ENCODE results near the gene KRTAP9-7. TPM values are rescaled to one million over a fixed set of nuclear protein-coding genes. Genes with fewer than 3 reads are reported as not detected.
"Not testable (repeated sequence)": the region's sequence is repeated elsewhere in the genome, so short reads cannot be mapped to it uniquely, and the experiment has no call there.

The KRTAP9-7 gene
- total RNA-seq: not detected

- H3K27ac Mint-ChIP-seq; H3K27me3 Mint-ChIP-seq; H3K36me3 Mint-ChIP-seq (ENCODE audit: low read depth); ATAC-seq; H3K9me3 Mint-ChIP-seq (ENCODE audit: low read depth); DNase-seq; H3K4me1 Mint-ChIP-seq; H3K4me3 Mint-ChIP-seq; POLR2A ChIA-PET: not testable (repeated sequence)
- CTCF ChIA-PET: interaction anchor here (0.7 kb wide), 1 partner anchor 1943 kb away, joined by 4 read pairs; no protein-coding TSS in a partner anchor
- intact Hi-C loops (cut with DNase I, micrococcal nuclease): loop anchor here in 1 of 2 experiments (1.0 kb wide), 1 partner anchor 14 kb away; no protein-coding TSS in a partner anchor
Measured at GRCh38 chr17:41275648-41276190, at the start of gene KRTAP9-7. KRTAP9-7 (plus strand) TSS chr17:41275698; CDS start chr17:41275698, 0 bp downstream.

GRCh38 chr17:41226051-41226450, 49.4 kb upstream of the KRTAP9-7 start:
- ChIA-PET CTCF (interaction anchor here (0.7 kb wide), 1 partner anchor 376 kb away, joined by 3 read pairs; no protein-coding TSS in a partner anchor), POLR2A (no interaction called here)
- ATAC-seq: no peak
- Mint-ChIP-seq H3K27me3 (no peaks in the 10 kb centered on the region), H3K9me3 (ENCODE audit: low read depth) (no peaks in the 10 kb centered on the region), H3K4me3 (no peak overlapping the region), H3K36me3 (ENCODE audit: low read depth) (no peaks in the 10 kb centered on the region), H3K27ac (no peak overlapping the region), H3K4me1 (no peaks in the 10 kb centered on the region)
- DNase-seq: no peak
- intact Hi-C loops (cut with DNase I, micrococcal nuclease): no loop called here

GRCh38 chr17:41226598-41227095, 48.9 kb upstream of the KRTAP9-7 start, which contains the start of gene KRTAP9-2:
KRTAP9-2 (plus strand) TSS chr17:41226648; CDS start chr17:41226655, 7 bp downstream.
- ATAC-seq; CTCF ChIA-PET; intact Hi-C loops (cut with DNase I, micrococcal nuclease); H3K36me3 Mint-ChIP-seq (ENCODE audit: low read depth); H3K9me3 Mint-ChIP-seq (ENCODE audit: low read depth); DNase-seq; POLR2A ChIA-PET; H3K4me3 Mint-ChIP-seq; H3K27ac Mint-ChIP-seq; H3K4me1 Mint-ChIP-seq; H3K27me3 Mint-ChIP-seq: not testable (repeated sequence)

GRCh38 chr17:41230094-41230493, 45.4 kb upstream of the KRTAP9-7 start:
- peaks cover 4% of the 10 kb centered on the region for H3K27me3 Mint-ChIP-seq
- no peaks in the 10 kb centered on the region for H3K36me3 Mint-ChIP-seq (ENCODE audit: low read depth)
- ATAC-seq: no peak
- intact Hi-C loops (cut with DNase I, micrococcal nuclease): no loop called here
- H3K9me3 Mint-ChIP-seq (ENCODE audit: low read depth): no peaks in the 10 kb centered on the region
- no peak overlapping the region for H3K4me3 Mint-ChIP-seq
- H3K27ac Mint-ChIP-seq: no peak overlapping the region
- ChIA-PET POLR2A (interaction anchor here (0.6 kb wide), 1 partner anchor 93 kb away, joined by 4 read pairs; no protein-coding TSS in a partner anchor), CTCF (no interaction called here)
- DNase-seq: no peak
- no peaks in the 10 kb centered on the region for H3K4me1 Mint-ChIP-seq

- no peak for ATAC-seq
- Mint-ChIP-seq H3K27me3 (peaks cover 4% of the 10 kb centered on the region), H3K4me3 (no peak overlapping the region), H3K4me1 (no peaks in the 10 kb centered on the region), H3K36me3 (ENCODE audit: low read depth) (no peaks in the 10 kb centered on the region), H3K27ac (no peak overlapping the region), H3K9me3 (ENCODE audit: low read depth) (no peaks in the 10 kb centered on the region)
- ChIA-PET POLR2A (no interaction called here), CTCF (no interaction called here)
- intact Hi-C loops (cut with DNase I, micrococcal nuclease): no loop called here
- DNase-seq: no peak
Measured at GRCh38 chr17:41231731-41232130, 43.8 kb upstream of the KRTAP9-7 start.

- CTCF ChIA-PET, H3K4me3 Mint-ChIP-seq: not testable (repeated sequence)
Measured at GRCh38 chr17:41232399-41233105, 42.9 kb upstream of the KRTAP9-7 start, which contains the start of gene KRTAP9-3. KRTAP9-3 (plus strand) TSS chr17:41232449; CDS start chr17:41232502, 53 bp downstream.

GRCh38 chr17:41237116-41237515, 38.4 kb upstream of the KRTAP9-7 start:
- H3K36me3 Mint-ChIP-seq (ENCODE audit: low read depth); intact Hi-C loops (cut with DNase I, micrococcal nuclease); POLR2A ChIA-PET; H3K4me1 Mint-ChIP-seq; H3K27me3 Mint-ChIP-seq; ATAC-seq; H3K9me3 Mint-ChIP-seq (ENCODE audit: low read depth); DNase-seq; H3K27ac Mint-ChIP-seq; CTCF ChIA-PET; H3K4me3 Mint-ChIP-seq: not testable (repeated sequence)

More at GRCh38 chr17:41232399-41233105, 42.9 kb upstream of the KRTAP9-7 start, which contains the start of gene KRTAP9-3:
- peak within 1 kb of the TSS; percentile 18 for H3K27ac Mint-ChIP-seq
- H3K27me3 Mint-ChIP-seq; H3K9me3 Mint-ChIP-seq (ENCODE audit: low read depth); H3K4me1 Mint-ChIP-seq; H3K36me3 Mint-ChIP-seq (ENCODE audit: low read depth); intact Hi-C loops (cut with DNase I, micrococcal nuclease); ATAC-seq; DNase-seq; POLR2A ChIA-PET: not testable (repeated sequence)

GRCh38 chr17:41237949-41238437, 37.5 kb upstream of the KRTAP9-7 start, which contains the start of gene KRTAP9-8:
KRTAP9-8 (plus strand) TSS chr17:41237999; CDS start chr17:41238052, 53 bp downstream.
- intact Hi-C loops (cut with DNase I, micrococcal nuclease); H3K9me3 Mint-ChIP-seq (ENCODE audit: low read depth); POLR2A ChIA-PET; ATAC-seq; H3K4me1 Mint-ChIP-seq; H3K36me3 Mint-ChIP-seq (ENCODE audit: low read depth); H3K27ac Mint-ChIP-seq; H3K27me3 Mint-ChIP-seq; CTCF ChIA-PET; DNase-seq; H3K4me3 Mint-ChIP-seq: not testable (repeated sequence)

GRCh38 chr17:41246995-41247787, 28.3 kb upstream of the KRTAP9-7 start:
- H3K4me1 Mint-ChIP-seq; H3K9me3 Mint-ChIP-seq (ENCODE audit: low read depth); ATAC-seq; POLR2A ChIA-PET; DNase-seq; H3K27me3 Mint-ChIP-seq; H3K4me3 Mint-ChIP-seq; CTCF ChIA-PET; H3K36me3 Mint-ChIP-seq (ENCODE audit: low read depth); intact Hi-C loops (cut with DNase I, micrococcal nuclease); H3K27ac Mint-ChIP-seq: not testable (repeated sequence)

GRCh38 chr17:41249637-41250240, 25.8 kb upstream of the KRTAP9-7 start, which contains the start of gene KRTAP9-4:
KRTAP9-4 (plus strand) TSS chr17:41249687; CDS start chr17:41249721, 34 bp downstream.
- H3K4me1 Mint-ChIP-seq; POLR2A ChIA-PET; H3K27ac Mint-ChIP-seq; H3K36me3 Mint-ChIP-seq (ENCODE audit: low read depth); H3K9me3 Mint-ChIP-seq (ENCODE audit: low read depth); H3K27me3 Mint-ChIP-seq; DNase-seq; intact Hi-C loops (cut with DNase I, micrococcal nuclease); ATAC-seq; H3K4me3 Mint-ChIP-seq: not testable (repeated sequence)
- CTCF ChIA-PET: interaction anchor here (1.2 kb wide), 1 partner anchor 72 kb away, joined by 3 read pairs; no protein-coding TSS in a partner anchor

GRCh38 chr17:41251261-41251660, 24.2 kb upstream of the KRTAP9-7 start:
- H3K36me3 Mint-ChIP-seq (ENCODE audit: low read depth): no peaks in the 10 kb centered on the region
- H3K4me3 Mint-ChIP-seq: no peak overlapping the region
- no peak overlapping the region for H3K27ac Mint-ChIP-seq
- CTCF ChIA-PET: interaction anchor here (0.7 to 0.9 kb wide), 2 partner anchors 395 to 437 kb away, joined by 3 read pairs; partner anchors contain the start of gene EIF1
- no peaks in the 10 kb centered on the region for H3K4me1 Mint-ChIP-seq
- no peaks in the 10 kb centered on the region for H3K27me3 Mint-ChIP-seq
- no peak for ATAC-seq
- no peak for DNase-seq
- POLR2A ChIA-PET: no interaction called here
- H3K9me3 Mint-ChIP-seq (ENCODE audit: low read depth): no peaks in the 10 kb centered on the region
- intact Hi-C loops (cut with DNase I, micrococcal nuclease): no loop called here

All from activated CD4-positive, alpha-beta T cell treated with anti-CD3 and anti-CD28 coated beads for 36 hours (primary cell).